HG03575 (cell line): Measurements from ENCODE around the gene SSRP1.

Source experiments
- ATAC-seq: cut with Tn5 transposase; IDR thresholded peaks from one replicate; pipeline ENCODE4 v1.9.1; 2021; ENCODE audit not compliant: unreplicated experiment, insufficient number of reproducible peaks, low FRiP score; ENCODE audit errors: extremely low read depth

Gene SSRP1

DNA sequence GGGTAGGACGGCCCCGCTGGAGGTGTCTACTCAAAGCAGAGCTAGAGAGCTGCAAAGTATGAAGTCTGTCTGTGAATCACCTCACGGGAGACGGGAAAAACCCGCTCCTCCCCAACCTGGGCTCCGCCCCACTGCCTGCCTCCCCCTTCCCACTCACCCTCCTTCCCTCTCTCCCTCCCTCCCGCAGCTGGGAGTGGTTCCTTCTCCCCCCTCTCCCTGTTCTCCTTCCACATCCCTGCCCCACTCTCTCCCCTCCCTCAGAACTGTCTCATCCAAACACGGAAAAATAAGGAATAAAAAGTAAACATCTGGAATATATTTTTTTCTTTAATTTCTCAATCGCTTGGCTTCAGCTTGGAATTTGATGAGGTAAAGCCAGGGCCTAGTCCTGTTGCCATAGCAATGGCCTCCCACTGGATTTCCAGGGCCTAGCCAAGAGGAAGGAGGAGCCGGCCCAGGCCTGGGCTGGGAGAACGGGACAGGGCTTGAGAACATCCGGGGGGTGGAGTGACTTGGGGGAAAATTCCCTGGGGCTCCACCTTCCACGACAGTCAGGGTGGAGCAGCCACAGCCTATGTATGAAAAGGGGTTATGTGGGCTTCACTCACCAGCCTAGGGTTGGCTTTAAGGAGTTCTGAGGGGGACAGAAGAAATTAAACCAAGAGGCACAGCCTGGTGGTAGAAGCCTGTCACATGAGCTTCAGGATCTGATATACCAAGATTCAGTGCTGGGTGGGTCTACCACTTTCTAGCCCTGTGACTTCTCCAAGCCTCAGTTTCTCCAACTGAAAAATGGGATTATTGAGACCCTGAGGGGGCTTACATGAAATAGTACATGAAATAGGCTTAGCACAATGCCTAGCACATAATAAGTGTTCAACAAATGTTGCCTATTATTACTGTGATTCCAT, 13.2 kb downstream of the SSRP1 start:
- no peak for ATAC-seq

GRCh38 chr11:57321388-57322255, 14.1 kb downstream of the SSRP1 start:
- no peak for ATAC-seq

DNA sequence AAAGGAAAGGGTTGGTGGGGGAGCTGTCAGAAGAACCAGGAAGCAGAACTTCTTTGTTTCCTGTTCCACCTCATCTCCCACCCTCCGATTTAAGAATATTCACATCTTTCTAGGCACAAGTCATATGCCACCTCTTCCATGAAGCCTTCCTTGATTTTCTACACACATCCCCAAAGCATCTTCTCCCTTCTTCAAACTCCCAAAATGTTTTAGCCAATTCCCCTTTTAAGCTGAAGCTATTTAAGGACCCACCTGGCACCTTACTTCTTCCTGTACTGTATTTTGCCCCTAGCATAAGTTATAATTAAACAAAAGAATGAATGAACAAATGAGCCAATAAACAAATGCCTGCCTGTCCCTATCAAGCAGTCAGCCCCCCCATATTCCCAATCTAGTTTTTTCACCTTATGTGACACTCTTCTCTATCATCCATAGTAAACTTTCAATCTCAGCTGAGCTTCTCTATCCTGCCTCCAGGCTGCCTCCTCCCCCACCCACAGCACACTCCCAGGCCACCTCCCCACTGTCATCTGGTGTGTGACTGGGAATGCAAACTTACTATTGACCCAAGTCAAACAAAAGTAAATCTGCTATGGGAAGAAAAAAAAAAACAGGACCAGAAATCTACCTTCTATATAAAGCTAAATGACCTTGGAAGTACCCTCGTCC, 14.8 kb downstream of the SSRP1 start:
- no peak for ATAC-seq

DNA sequence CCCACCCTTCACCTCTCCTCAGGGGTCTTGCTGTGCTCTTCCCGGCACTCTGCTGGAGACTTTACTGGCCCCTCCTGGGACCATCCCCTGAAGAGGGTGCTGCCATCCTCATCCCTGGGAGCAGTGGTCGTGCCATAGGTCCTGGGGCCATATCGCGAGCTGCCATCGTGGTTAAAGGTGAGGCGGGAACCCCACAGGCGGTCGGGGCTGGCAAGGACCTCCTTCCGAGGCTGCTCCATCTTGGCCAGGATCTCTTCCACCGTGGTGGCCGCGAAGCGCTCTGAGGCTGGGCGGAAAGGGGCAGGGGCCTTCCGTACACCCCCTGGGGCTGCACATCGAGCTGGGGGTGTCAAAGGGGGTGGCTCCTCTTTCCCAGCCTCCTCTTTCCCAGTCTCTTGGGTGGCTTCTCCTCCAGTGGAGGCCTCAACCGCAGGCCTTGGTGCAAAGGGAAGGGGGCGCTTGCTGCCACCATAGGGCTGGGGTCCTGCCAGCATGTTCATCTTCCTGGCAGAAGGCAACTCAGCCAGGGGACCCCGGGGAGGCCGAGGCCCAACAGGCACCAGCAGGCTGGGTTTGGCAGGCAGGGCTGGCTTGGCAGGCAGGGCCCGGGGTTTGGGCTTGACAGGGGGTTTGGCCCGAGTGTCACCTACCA, 15.5 kb downstream of the SSRP1 start:
- ATAC-seq = no peak

- no peak for ATAC-seq
Measured at GRCh38 chr11:57318178-57318577, 17.5 kb downstream of the SSRP1 start.

- ATAC-seq = no peak
Measured at GRCh38 chr11:57316017-57316416, 19.7 kb downstream of the SSRP1 start.

GRCh38 chr11:57315491-57315890, 20.2 kb downstream of the SSRP1 start:
- no peak for ATAC-seq

DNA sequence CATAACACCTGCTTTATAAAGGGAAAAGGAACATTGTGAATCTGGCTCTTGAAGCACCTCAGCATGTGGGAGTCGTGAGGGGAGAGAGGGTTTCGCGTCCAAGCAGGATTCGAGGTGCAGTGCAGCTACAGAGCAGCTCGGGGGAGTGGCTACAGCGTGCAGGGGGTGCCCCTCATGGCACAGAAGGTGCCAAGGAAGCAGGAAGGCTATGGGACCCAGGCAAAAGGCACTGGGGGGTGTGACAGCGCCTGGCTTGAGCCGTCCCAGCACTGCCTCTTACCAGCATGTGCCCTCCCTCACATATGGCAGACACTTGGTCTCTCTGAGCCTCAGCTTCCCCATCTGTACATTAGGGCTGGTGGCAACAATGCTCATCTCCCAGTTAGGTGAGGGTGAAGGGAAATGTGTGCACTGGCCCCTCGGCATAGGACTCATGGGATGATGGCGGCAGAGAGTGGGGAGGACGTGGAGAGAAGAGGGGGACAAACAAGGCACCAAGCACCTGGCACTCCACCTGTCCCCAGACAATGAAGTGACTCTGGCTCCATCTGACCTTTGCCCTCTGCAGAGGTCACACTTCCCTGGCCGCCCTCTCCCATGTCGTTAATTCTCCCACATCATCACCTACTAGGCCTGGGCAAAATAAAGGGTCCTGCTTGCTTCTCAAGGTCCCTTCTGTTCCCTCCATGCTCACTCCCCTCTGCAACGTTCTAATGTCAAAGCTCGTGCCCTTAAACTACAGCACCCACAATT, 21.3 kb downstream of the SSRP1 start:
- no peak for ATAC-seq

GRCh38 chr11:57313788-57314135, 21.9 kb downstream of the SSRP1 start:
- ATAC-seq = no peak

DNA sequence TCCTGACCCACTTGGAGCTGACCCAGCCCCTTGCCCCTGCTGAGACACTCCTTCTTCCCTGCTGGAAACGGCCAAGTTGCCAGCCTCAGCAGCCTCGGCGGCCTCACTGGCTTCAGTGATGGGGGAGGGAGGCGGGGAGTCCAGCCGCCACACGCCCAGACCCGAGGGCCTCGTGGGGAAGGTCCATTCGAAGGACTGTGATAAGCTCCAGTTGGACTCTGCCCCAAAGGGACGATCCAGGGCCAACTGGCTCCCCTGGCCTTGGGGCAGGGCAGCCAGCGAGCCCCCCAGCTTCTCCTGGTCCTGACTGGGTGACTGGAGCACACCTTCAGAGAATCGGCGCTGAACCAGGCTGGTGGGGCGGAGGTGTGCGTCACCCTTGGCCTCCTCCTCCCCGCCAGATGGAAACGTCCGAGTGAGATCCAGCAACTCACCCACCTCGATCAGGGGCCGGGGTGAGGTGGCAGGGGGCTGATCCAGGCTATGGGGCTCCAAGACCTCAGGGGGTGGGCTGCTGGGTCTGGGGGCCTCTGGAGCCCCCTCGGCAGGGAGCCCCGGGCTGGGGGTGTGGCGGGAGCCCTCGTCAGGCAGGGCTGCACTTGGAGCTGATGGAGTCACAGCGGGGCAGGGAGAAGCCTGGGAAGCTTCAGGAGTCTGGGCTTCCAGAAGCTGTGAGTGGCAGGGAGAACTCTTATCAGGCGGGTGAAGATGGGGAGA, 22.5 kb downstream of the SSRP1 start:
- no peak for ATAC-seq

GRCh38 chr11:57312511-57313021, 23.1 kb downstream of the SSRP1 start:
- no peak for ATAC-seq

DNA sequence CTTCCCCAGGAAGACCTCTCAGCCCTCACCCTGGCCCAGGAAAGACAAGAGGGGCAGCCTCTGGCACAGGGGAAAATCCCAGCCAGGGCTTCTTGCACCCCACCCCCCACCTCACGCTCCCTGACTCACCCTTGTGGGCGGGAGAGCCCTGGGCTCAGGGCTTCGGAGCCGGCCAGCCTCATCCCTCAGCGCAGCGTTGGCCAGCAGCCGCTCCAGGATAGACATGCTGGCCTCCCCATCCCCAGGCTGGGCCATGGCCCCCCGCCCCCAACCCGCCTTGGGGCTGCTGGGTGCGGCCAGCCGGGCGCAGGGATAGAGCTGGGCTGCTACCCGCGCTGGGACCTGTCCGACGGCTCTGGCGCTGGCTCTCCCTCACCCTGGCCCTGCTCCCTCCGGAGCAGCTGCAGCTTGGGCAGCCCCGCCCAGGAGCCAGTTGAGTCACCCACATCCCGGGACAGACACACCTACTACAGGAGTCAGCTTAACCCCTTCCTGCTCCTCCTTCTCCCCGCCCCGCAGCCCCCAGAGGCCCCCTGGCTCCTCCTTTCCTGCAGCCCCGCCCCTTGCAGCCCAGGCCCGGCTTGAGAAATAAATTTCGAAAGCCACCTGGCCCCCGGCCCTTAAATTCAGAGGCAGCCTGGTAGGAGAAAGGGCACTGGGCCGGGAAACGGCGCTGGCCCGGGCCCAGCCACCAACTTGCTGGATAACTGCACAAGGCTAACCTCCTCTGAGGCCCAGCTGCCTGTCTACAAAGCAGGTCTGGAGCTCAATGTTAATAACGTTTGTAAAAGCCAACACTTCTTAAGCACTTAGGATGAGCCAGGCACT, 24.4 kb downstream of the SSRP1 start:
- ATAC-seq = peak; percentile 98

DNA sequence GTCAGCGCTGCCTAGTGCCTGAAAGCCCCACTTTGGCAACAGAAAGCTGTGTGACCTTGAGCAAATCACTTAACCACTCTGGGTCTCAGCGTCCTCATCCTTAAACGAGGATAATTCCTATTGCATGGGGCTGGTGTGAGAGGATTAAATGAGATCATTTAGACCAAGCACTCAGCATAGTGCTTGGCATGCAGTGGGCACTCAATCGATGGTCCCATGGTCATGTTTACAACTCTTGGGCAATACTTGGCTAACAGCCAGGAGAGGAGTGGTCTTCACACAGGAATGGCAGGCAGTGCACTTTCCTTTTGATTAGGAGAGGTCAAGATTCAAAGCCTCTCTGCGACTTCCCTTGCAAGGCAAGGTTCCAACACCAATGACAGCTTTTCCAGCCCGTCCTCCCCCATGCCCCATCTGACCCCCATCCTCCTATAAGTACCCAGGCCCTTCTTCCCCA, 25.0 kb downstream of the SSRP1 start:
- ATAC-seq = no peak

DNA sequence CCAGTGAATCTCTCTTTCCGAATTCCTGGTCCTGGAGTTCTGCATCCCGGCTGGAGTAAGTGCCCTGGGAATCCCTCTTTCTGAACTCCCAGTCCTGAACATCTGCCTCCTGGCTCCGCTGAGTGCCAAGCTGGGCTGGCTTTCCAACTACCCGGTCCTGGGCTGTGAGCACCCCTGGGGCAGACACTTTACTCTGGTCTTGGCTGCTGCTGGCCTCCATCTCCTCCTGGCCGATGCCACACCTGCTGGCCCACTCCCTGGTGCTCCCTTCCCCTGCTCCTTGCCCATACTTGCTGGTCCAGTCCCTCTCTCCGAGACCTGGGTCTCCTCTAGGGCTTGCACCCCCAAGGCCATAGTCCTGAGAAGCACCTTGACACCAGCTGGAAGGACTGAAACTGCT, 25.6 kb downstream of the SSRP1 start:
- ATAC-seq = no peak

GRCh38 chr11:57309106-57310059, 26.3 kb downstream of the SSRP1 start:
- no peak for ATAC-seq
